CD1c-positive myeloid dendritic cell (primary cell): ENCODE data around the gene MEIS1.
A peak's percentile ranks its signal among the peaks of the same experiment; 100 is the strongest.
"Not testable (repeated sequence)": the region's sequence is repeated elsewhere in the genome, so short reads cannot be mapped to it uniquely, and the experiment has no call there.

Source experiments
- DNase-seq: peaks from one replicate; pipeline ENCODE4 v3.0.0-alpha.2; 2016; ENCODE audit errors: extremely low spot score

Gene MEIS1

DNA sequence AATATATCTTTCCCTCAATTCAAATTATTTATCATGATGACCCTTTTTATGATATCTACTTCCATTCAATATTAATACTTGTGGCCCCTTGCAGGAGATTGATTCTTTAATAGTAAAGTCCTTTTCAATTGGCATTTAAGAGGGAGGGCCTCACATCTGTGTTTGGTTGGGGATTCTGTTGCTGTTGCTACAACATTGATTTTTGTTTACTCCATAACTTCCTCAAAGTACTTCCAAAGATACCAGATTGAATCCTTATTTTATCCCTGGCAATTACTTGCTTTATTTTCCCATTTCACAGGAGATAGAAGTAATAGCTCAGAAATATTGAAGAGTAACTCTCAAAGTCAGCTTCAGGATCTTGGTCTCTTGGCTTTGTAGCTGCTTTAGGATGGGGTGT lies 32.8 kb downstream of the MEIS1 start:
- no peak for DNase-seq

GRCh38 chr2:66469214-66469902 lies 34.4 kb downstream of the MEIS1 start:
- no peak for DNase-seq

DNA sequence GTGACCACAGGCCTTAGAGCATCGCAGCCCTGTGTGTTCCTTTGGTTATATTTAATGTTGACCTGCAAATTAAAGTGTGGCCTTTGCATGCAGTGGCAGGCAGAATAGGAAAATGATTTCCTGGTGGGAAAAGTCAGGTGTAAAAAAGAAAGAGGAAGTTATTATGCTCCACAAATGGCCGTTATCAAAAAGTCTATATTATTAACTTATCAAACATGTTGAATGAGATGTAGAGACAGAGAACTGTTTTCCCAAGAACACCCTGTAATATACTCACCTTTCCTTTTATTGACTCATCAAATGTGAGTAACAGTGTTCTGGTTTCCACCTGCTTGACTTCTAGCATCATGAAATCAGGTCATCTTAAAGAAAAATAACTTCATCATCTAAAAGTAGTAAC lies 35.3 kb downstream of the MEIS1 start:
- no peak for DNase-seq

DNA sequence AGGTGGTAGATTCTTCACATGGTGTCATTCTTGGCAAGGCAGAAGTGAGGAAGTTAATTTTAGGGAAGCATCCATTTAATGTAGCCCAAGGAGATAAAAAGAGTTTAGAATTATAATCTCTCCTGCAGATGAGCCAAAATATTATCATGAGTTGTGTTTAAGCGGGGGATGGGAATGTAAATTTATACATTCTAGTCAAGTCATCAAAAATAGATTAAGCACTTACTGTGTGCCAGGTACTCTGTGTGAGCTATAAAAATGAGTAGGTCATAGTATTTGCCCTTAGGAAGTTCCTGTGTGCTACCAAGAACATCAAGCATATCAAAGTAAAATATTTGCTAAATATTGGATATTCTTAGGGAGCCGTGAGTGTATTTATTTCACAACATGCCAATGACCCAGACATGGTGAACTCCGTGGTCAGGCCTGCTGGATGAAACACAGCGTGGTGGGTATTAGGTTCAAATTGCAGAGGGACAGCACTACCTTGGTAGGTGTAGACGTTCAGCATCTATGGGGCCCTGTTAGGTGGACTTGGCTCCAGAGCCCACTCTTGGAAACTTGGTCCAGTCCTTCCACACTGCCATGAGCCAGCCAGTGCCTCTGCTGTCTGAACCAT lies 37.4 kb downstream of the MEIS1 start:
- no peak for DNase-seq

DNA sequence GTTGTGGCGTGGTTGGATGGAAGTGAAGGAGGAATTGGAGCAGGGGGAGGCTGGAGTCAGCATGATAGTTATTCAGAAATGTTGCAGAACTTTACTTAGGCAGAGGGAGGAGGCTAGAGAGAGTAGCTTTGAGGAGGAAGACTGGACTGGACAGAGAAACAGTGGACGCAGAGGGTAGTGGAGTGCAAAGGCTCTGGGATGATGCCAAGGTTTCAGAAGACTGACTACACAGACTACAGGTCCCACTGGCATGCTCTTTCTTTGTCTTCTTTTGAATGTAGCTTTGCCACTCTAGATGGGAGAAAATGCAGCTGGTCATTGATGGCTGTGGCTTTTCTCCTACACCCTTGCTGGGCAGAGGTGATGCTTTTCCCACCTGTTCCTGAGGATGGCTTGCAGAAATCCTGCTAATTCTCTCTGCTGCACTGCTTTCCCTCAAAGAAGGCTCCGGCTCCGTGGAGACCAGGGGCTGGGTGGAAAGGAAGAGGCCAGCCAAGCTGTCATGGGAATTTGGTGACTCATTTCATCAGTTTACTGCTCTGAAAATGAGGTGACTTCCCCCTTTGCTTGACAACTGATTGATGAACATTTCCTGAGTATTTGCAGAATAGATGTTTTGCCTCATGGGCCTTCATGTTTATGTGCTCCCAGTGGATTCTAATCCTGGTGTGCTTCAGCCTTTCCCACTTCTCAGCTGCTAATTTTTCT lies 42.4 kb downstream of the MEIS1 start:
- DNase-seq = no peak

GRCh38 chr2:66478299-66478698 lies 43.4 kb downstream of the MEIS1 start:
- no peak for DNase-seq

DNA sequence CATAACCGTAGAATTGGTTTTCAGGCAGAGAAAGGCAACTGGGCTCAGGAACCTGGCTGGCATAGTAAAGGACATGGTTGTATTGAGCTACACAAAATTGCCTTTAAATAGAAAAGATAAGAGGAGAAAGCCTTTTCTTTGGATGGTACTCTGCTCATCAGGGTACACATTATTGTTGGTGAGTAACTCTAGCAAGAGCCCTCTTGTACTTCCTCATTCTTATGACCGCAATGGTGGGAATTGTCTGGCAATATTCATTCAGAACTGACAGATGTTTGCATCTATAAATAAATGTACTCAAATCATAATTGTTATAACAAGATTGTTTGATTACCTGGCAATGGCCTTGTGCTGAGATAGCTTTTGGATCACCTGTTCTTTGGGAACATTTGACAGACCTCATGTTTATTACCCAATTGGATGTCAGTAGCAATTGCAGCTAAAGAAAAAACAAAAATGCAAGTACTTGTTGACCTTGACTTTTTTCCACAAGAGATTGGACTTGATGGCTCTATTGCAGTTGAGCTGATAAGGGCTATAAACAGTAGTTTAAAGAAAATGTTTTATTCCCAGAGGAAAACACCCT lies 43.9 kb downstream of the MEIS1 start:
- DNase-seq = peak; percentile 7

DNA sequence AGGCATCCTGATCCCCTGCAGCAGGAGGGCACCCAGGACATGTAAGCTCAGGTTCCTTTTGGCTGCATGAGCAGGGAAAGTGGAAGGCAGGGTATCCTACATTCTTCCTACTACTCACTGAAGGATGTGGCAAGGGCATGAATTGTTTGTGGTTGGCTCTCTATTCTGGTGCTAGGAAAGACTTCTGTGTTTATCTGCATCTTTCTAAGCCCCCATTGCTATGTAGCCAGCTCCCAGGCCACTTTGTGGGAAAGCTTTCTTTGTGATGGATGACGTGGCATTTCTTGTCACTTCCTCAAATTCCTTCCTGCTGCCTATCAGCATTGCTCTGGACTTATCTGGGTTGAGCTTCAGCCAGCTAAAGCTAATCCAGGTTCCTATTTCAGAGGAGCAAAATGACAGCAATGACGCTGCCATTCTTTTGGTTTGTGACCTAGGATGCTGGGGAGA lies 46.2 kb downstream of the MEIS1 start:
- DNase-seq = peak; percentile 49

- not testable (repeated sequence) for DNase-seq
These were observed 50.3 kb downstream of the MEIS1 start for GRCh38 chr2:66485252-66485651.

GRCh38 chr2:66488946-66489345 lies 54.0 kb downstream of the MEIS1 start:
- DNase-seq = no peak

DNA sequence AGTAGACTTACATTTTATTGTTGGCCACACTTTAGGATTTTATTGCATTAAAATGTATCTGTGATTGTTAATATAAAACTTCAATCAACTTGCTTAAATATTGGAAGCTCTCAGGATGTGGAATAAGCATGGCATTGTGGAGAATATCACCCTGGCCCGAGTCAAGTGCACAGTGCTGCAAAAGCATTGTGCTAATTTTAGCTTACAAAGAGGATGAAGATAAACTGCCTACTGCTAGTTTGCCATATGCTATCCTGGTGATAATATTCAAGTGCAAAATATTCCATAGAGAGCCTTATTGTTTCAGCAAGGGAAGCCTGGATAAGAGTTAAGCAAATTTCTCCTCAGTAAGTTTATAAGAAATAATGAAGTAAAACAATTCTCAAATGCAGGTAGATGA lies 54.5 kb downstream of the MEIS1 start:
- DNase-seq = no peak

DNA sequence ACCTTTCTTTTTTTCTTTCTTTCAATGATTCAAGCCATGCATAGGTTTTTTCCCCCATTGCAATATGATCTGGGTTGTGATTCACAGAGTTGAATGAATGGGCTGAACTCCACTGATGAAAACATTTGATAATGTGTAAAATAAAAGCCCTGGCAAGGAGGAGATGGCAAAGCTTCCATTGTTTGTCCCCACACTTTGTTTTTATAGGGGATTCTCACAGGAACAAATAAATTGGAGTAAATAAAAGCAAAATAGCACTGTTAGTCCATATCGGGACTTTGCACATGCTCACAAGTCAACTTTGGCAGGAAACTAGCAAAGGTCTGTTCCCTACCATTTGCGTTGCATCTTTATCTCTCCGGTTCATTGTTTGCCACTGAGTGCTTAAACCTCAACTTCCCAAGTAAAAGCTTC lies 55.7 kb downstream of the MEIS1 start:
- DNase-seq = no peak

DNA sequence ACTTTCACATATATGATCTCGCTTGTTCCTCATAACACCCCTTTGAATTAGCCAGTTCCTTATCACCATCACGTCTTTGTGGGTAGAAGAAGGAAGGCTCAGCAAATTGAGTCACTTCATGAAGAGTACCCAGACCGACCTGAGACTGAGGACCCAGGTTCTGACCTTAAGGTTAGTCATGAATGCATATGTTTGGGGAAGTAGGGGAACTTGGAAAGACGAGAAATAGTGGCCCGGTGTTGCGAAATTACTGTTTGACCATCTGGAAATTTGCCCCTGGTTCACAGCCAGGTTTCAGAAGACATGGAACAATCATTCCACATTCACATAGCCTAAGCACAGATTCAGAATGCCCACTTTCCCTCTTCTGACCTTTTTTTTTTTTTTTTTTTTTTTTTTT lies 59.8 kb downstream of the MEIS1 start:
- peak; percentile 37 for DNase-seq

DNA sequence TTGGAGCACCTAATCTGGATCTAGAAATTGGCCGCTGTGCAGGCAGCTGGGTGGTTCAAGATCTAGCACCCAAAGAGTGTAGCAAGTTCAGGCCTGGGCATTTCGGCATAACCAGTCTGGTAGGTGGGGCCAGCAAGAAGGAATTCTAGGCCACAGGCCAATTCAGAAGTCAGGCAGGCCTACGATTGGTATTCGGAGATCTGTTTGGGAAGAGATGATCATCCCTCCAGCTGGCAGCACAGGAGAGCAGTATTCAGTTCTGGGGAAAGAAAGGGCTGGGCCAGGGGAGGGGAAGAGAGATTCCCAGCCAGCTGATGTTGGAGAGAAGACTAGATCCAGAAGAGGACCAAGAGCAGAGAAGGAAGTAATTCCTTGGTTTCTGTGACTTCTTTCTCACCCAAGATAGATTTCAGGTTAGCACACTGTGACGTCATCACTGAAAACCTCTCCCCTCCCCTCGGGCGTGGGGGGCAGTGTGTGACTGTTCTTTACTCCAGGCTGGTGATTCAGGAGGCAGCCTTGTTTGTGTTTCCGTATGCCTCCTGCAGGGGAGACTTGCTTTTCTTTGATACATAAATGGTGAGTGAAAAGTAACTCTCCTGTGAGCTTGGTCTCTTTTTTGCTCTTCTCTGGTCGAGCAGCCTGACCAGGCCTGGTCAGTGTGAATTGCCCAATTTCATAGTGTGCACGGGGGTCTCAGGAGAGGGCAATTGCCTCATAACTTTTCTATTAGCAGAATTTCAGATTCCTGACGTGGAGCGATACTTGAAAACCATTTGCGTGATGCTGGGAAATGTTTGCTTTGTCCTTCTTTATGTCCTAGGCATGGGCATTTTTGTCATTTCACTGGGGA lies 61.1 kb downstream of the MEIS1 start:
- DNase-seq = no peak

- no peak for DNase-seq
These were observed 61.9 kb downstream of the MEIS1 start for GRCh38 chr2:66496670-66497420.

DNA sequence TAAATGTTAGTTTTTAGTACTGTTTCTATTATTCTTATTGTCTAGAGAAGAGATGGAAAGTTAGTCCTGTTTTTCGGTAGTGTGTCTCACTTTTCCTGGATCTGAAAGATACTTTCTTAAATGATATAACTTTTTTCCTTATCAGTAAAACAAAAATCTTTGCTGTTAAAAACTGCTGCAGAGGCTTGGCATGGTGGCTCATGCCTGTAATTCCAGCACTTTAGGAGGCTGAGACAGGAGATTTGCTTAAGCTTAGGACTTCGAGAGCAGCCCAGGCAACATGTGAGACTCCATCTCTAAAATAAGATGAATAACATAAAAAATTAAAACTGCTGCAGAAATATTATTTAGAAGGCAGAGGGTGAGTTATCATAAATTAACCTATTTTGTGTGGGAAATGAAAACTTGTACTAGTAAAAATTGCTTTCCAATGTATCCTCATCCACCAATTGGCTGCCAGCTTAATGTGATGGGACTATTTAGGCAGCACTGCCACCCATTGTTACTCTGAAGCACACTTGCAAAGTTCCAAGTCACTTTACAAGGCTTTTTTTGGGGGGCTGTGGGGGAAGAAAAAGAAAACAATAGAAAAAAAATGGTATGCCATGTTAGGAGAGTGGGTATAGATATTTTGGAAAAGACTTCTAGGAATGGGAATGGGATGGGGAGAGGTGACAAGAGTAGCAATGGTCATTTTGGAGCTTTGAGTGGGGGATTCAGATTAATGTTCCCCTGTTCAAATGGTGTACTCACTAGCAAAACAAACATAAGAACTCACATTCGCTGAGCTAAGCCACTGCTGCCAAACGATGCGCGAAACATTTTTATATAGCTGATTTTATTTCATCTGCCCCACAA lies 62.7 kb downstream of the MEIS1 start:
- no peak for DNase-seq

DNA sequence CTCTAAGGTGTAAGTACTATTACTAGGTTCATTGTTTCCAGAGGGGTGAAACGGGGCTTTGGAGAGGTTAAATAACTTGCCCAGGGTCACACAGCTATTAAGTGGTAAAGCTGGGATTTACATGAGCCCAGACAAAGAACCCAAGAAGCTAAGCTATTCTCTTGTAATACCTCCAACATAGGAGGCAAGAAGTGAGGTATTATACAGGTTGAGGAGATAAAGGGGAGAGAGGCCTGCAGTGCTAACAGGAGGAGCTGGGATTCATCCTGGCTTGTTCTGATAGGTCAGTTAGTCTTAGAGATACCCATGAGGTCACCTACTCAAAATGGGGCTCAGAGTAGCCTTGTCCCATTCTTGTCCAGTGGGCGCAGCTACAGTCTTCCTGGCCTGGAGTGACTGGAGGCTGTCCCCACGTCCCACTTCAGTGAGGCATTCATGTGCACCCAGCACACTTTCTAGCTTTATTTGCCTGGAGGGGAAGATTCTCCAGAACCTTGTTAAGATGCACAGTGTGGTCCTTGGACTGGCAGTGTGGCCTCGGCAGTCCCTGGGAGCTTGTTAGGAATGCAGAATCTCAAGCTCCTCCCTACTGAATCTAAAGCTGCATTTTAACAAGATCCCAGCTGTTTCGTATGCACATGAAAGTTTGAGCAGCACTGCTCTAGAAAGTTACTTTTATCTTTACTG lies 63.5 kb downstream of the MEIS1 start:
- no peak for DNase-seq

DNA sequence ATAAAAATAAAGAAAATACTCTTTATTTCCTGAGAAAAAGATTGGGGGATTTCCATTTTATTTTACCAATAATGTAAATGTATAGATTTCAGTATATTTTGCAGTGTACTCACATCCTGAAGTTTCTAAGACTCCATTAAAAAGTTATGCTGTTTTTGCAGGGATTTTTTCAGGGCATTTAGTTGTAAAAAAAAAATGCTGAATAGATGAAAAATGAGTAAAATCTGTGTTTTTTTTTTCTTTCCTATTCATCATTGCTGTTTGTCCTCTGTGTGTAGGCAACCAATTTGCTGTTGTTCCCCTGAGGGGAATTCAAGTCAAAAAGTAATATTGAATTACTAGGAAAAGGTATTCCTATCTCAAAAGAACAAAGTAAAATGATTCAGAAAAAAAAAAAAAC lies 66.3 kb downstream of the MEIS1 start:
- no peak for DNase-seq

DNA sequence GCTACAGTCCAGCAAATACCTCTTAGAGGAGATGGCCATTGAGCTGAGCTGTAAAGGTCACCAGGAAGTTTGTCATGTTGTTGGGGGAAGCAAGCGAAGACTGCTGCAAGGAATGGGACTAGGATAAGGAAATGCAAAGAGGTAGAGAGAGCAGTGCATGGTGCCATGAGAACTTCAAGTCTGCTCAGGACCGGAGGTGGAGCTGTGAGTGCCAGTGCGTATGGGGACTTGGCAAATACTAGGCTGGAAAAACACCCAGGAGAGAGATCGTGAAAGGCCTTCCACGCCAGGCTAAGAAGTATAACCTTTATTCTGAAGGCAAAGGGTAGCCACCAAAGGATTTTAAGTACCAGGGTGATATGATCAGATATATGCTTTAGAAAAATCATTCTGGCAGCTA lies 71.3 kb downstream of the MEIS1 start:
- no peak for DNase-seq
